NCI-H510A treated with DMSO at 0.1 percent for 48 hours (cell line): ENCODE measurements around the gene CLASP1.
"Not testable (repeated sequence)": the region's sequence is repeated elsewhere in the genome, so short reads cannot be mapped to it uniquely, and the experiment has no call there.

ENCODE experiments used
- DNase-seq: peaks from one replicate; lab custom pipeline; 2025; lab: John Stamatoyannopoulos, UW

Gene CLASP1

DNA sequence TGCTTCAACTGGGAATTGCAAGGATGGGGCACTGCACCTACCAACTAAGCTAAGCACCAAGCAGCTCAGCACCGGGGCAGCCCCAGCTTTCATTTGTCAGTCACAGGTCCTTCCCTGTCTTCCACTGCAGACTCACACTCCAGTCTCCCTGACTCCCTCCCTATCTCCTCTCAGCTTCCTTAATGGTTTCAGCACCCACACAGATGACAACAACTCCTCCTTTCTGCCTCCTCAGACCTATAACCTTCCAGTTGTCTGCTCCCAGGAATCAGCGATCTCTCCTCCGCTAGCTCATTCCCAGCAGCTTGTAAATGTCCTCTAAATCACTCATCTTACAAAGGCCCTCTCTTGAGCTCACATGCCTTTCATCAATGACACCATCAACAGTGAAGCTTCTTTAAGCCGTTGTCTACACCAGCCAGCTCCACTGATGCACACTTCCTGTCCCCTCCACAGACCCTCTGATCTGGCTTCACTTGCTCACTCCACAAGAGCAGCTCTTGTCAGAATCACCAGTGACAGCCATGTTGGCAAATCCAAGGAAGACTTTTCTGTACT is 32.1 kb downstream of the CLASP1 start:
- DNase-seq: peak; percentile 37

DNA sequence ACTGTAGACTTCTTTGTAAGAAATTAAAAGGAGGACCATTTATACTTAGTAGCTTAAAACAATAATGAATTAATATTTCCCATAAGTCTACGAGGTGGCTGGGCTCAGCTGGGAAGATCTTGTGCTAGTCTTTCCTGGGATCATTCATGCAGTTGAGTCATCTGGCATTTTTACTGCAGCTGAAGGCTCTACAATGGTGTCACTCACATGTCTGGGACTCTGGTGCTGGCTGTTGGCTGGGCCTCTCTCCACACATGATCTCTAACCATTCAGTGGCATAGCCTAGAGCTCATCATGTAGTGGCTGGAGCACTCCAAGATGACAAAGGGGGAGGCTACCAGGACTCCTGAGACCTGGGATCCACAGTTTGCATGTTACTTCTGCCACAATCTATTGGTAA is 35.5 kb downstream of the CLASP1 start:
- no peak for DNase-seq

DNA sequence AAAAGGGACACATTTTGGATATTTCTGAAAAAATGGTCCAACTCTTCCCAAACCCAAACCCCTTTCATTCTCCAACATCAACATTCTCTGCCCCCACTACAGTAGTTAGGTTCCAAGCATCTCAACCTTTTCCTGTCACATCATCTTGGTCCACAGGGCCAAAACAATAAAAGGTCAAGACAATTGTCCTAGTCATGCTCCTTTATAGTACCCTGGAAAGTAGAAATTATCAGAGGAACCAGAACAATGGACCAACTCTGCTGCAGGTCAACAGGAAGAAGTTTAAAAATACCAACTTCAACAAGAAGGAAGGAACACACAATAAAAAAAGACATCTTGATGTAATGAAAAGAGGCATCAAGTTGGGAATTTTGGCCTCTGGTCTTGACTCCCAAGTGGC is 36.1 kb downstream of the CLASP1 start:
- no peak for DNase-seq

DNA sequence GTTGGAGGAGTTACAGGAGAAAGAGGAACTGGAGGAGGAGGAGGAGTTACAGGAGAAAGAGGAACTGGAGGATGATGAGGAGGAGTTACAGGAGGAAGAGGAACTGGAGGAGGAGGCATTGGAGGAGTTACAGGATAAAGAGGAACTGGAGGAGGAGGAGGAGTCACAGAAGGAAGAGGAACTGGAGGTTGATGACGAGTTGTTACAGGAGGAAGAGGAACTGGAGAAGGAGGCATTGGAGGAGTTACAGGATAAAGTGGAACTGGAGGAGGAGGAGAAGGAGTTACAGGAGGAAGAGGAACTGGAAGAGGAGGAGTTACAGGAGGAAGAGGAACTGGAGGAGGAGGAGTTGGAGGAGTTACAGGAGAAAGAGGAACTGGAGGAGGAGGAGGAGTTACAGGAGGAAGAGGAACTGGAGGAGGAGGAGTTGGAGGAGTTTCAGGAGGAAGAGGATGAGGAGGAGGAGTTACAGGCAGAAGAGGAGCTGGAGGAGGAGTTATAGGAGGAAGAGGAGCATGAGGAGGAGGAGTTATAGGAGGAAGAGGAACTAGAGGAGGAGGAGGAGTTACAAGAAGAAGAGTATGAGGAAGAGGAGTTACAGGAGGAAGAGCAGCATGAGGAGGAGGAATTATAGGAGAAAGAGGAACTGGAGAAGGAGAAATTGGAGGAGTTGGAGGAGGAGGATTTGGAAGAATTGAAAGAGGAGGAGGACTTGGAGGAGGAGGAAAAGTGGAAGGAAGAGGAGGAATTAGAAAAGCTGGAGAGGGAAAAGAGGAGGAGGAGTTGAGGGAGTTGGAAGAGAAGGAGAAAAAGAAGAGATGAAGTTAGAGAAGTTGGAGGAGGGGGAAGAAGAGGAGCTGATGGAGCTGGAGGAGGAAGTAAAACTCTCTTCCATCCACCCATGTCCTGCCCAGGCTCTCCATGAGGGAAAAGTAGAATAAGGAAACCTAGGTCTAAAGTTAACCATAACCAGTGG is 37.2 kb downstream of the CLASP1 start:
- DNase-seq: no peak

DNA sequence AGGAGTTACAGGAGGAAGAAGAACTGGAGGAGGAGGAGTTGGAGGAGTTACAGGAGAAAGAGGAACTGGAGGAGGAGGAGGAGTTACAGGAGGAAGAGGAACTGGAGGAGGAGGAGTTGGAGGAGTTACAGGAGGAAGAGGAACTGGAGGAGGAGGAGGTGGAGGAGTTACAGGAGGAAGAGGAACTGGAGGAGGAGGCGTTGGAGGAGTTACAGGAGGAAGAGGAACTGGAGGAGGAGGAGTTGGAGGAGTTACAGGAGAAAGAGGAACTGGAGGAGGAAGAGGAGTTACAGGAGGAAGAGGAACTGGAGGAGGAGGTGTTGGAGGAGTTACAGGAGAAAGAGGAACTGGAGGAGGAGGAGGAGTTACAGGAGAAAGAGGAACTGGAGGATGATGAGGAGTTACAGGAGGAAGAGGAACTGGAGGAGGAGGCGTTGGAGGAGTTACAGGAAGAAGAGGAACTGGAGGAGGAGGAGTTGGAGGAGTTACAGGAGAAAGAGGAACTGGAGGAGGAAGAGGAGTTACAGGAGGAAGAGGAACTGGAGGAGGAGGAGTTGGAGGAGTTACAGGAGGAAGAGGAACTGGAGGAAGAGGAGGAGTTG is 38.1 kb downstream of the CLASP1 start:
- DNase-seq: not testable (repeated sequence)

DNA sequence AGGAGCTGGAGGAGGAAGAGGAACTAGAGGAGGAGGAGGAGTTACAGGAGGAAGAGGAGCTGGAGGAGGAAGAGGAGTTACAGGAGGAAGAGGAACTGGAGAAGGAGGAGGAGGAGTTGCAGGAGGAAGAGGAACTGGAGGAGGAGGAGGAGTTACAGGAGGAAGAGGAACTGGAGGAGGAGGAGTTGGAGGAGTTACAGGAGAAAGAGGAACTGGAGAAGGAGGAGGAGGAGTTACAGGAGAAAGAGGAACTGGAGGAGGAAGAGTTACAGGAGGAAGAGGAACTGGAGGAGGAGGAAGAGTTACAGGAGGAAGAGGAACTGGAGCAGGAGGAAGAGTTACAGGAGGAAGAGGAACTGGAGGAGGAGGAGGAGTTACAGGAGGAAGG is 38.8 kb downstream of the CLASP1 start:
- DNase-seq: not testable (repeated sequence)

DNA sequence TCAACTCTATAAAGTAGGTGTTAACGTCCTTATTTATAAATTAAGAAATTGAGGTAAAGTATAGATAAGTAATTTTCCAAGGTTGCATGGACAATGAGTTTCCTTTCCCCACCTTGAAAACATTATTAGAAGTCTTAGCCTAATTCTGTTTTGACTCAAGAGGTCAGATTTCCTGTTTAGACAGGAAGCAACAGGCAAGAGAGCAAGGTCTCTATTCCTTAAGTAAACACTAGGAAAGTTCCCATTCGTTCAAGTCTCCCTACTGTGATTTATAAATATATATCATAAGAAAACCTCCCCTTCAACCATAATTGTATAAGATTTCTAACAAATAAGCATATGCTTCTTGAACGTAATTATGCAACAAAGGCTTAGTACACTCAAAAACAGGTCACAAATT is 40.3 kb downstream of the CLASP1 start:
- no peak for DNase-seq

DNA sequence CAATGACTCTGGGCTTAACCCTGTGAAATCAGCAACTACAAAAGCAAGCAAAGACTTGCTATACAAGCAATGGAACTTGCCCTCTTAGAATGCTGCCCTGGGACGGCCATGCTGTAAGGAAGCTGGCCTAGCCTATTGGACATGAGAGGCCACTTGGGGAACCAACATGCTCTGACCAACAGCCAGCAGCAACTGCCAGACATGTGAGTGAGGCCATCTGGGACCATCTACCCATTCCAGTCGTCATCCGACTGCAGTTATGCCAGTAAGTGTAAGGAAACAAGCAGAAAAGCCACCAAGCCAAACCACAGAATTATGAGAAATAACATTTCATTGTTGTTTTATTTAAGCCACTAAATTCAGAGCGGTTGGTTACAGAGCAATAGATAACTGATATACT is 40.9 kb downstream of the CLASP1 start:
- DNase-seq: no peak

DNA sequence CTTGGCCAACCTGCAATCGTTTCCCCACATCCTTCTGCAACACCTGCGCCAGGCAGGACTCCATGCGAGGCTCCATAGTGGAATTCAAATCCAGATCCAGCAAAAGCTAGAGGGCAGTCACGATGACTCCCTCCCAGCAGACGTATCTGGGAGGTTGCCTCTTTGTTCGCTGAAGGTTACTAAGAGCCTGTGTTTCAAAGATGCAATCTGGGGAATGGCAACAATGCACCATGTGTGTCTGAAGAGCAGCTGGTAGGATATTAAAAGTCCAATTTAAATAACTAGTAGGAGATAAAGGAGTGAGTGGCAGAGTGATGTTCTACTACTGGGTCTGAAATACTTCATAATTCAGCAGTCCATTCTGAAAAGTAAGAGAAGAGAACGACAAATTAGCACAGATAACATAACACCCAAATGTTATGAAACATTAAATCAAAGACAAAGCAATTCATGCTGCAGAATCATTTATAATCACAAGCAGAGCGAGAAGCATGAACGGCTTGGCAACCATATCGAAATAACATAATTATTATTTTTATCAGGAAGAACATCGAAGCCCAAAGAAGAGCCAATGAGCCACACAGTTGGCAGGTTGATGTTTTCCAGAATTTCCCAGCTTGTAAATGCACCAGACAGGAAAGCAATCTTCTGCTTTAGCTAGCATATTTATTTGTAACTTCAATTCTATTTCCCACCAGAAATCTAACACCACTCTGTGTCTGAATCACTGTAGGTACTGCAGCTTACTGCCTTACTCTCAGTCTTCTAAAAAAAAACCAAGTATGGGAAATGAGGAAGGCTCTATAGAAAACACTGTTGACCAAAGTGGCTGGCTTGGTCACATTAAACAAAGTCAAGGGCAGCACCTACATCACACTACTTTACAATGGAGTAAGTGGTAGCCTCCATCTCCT is 43.2 kb downstream of the CLASP1 start:
- DNase-seq: no peak

DNA sequence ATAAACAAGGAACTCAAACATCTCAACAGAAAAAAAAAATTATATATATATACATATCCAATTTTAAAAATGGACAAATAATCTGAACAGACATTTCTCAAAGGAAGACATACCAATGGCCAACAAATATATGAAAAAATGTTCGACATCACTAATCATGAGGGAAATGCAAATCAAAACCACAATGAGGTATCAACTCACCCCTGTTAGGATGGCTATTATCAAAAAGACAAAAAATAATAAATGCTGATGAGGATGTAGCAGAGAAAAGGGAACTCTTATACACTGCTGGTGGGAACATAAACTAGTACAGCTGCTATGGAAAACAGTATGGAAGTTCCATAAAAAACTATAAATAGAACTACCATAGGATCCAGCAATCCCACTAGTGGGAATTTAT is 46.1 kb downstream of the CLASP1 start:
- no peak for DNase-seq

DNA sequence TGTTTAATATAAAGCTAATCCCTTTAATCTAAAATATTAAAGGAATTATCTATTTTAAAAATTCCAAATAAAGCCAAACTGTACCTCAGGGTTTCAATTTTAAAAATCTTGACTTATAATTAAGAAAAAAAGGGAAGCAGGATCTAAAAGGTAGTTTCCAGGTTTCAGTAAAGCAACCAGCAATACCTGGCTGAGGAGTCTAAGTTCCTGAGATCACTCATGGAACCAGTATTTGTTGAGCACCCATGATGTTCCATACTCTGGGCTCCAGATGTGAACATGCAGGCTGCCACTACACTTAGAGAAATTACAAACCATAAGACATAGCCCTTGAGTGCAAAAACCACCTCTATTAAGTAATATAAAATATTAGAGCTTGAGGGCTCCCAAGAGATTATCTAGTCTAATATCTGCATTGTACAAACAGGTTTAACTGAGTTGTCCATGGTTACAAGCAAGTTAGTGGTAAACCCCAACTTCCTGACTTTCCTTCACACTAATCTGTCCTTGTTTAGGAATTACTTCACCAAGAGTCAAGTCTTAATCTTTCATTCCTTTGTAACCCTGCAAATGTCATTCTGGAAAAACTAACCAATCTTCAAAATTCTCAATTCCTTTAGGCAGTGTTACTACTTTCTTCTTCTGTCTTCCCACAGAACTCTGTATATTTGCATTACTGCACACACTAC is 49.2 kb downstream of the CLASP1 start:
- no peak for DNase-seq

DNA sequence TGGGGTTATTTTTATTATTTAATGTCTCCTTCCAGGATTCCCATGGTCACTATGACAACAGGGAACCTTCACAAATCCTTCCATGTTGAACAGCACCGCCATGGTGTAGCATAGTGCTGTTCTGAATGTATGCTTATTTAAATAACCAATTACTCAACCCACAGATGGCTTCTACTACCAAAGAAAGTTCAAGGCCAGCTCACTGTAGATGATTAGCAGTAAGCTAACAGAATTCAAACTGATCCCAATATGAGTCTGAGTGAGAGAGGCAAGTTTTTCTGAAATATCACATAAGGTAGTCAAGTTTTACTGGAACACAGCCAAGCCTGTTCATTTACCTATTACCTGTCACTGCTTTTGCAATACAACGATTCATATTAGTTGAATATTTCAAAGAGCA is 51.2 kb downstream of the CLASP1 start:
- DNase-seq: no peak

DNA sequence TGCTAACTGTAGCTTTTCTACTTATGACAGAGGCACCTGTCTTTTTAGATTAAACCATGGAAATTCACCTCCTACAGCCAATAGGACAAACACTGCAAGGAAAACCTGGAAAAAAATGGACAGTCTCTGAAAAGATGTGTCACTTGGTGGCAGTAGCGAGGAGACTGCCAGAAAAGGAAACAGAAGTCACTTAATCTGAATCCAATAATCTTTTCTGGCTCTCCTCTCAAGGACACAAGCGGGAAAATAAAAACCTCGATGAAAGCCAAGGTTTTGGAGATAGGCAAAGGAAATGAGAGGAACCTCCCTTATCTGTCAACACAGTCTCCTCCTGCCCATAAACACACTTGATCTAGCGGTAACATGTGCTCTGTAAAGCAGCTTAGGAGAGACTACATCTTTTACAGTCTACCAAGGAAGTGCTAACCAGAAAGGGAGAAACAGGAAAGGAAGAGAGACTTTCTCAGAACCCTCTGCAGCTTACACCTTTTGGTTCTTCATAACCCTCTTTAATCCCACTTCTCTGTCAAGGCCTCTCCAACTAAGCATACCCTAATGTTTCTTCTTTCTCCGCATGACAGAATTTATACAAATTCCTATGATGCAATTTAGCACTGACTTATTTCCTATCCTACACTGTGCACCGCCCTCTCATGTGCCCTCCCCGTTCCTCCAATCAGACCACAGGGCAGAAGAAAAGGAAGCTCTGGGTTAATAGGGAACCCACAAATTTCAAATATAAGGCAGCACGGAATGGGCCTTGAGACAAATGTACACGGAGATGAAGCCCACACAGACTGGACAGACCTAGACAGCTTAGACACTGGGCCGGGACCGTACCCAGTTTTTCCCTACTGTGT is 52.8 kb downstream of the CLASP1 start:
- DNase-seq: peak; percentile 25

DNA sequence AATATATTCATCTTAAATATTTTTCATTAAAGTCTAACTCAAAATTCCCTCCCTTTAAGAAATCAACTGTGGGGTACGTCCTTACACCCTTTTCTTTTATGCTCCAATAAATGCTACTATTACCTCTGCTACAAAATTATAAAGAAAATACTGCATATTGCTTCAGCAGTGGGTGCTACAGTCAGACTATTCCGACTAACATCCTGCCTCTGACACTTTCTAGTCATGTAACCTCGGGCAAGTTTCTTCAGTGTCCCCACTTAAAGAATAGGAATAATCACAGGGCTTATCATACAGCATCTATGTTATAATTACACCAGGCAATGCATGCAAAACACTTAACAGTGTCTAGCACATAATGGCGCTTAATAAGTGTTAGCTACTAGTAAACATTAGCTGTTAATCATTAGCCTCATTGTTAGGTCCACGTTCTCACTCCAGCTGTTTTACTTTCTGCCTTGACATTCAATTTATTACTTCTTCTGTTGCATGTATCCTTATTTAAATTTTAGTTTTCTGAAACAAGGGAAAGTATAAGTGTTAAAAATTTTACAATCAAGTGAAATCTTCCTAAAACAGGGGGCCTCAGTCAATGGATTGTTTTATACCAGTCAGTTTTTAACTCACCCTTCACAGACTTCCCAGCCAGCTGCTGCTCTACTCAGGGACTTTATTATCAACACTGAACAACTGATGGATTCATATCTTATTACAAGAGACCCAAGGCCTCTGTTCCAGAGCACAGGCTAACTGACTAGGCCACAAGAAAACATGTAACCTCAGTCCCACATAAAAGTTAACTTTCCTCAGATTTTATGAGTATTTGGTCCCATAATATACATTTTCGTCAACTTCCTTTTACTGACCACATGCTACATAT is 54.0 kb downstream of the CLASP1 start:
- no peak for DNase-seq

DNA sequence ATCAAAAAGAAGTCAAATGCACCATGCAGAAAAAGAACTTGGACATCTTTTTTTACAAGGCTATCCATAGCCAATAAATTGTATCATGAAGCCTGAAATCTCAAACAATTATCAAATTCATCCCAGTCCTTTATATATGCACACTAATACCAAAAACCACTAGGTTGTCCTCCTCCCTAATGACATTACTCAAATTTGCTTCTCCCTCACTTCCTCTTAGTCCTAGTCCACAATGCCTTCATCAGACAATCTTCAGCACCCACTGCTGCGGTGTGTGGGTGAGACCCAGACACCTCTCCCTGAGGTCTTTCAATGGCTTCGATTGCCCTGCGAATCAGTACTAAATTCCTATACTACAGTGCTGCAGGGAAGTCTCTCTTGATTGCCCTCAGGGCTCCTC is 58.1 kb downstream of the CLASP1 start:
- DNase-seq: no peak

DNA sequence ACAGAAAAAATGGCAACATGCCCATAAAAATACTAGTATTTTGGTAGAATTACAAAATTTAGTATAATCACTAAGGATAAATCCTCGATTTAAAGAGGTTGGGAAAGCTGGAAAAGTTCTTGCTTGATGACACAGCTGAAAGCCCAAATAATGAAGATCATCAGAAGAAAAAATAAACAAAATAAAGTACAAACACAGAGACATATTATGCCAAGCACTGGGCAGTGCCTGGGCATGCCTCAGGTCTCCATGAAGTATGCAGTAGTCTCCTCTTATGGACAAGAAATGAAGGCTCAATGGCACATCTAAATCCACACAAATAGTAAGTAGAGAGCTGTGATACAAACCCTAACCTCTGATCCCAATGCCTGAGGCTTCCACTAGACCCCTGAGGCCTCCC is 60.9 kb downstream of the CLASP1 start:
- no peak for DNase-seq

DNA sequence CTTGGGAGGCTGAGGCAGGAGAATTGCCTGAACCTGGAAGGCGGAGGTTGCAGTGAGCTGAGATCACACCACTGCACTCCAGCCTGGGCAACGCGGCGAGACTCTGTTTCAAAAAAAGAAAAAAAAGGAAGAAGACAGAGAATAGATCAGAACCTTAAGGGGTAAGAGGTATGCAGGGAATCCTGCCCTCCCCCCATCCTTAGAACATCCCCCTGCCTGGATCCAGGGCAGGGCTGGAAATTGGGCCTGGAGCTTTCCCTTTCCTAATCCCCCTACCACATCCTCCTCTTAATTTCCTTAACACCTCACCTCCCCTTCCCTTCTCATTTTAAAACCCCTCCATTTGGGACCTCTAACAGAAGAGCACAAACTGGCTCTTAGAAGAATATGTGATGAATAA is 62.1 kb downstream of the CLASP1 start:
- no peak for DNase-seq

DNA sequence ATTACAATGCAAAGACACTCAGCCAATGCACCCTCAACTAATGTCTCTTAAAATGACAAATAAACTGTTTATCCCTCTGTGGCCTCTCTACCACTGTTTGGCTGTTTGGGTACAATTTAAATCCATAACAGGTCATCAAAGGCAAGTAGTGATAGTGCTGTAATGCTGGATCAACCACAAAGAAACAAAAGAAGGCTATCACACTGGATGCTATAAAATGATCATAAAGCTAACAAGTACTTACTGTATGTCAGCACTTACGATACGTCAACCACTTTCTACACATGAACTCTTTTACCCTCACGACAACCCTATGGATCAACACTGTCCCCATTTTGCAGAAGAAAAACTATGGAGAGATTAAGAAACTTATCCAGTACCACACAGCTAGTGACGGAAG is 64.5 kb downstream of the CLASP1 start:
- DNase-seq: no peak

DNA sequence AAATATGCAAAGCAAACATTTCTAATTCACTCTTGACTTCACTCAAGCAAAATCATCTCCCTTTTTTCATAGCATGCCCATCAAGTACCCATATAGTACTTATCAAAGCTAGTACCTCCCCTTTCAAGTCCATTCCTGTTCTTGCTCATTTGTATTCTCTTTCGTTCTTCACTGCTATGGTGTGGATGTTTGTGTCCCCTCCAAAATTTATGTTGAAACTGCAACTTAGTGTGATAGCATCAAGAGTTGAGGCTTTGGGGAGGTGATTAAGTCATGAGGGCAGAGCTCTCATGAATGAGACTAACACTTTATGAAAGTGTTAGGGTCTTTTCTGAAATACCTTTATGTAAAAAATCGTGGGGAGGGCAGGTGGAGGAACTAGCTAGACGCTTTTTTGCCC is 65.7 kb downstream of the CLASP1 start:
- DNase-seq: no peak

DNA sequence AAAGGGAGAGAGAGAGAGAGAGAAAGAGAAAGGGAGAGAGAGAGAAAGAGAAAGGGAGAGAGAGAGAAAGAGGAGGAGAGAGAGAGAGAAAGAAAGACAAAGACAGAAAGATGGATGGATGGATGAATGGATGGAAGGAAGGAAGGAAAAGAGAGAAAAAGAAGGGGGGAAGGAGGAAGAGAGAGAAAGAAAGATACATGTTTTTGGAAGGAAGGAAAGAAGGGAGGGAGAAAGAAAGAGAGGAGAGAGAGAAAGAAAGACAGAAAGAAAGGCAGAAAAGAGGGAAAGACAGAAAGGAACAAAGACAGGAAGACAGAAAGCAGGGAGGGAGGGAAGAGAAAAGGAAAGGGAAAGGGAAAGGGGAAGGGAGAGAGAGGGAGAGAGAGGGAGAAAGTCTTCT is 67.0 kb downstream of the CLASP1 start:
- DNase-seq: no peak
